Measurements from ENCODE around the gene CDH12.
"Not testable (repeated sequence)": the region's sequence is repeated elsewhere in the genome, so short reads cannot be mapped to it uniquely, and the experiment has no call there.

The CDH12 gene

DNA sequence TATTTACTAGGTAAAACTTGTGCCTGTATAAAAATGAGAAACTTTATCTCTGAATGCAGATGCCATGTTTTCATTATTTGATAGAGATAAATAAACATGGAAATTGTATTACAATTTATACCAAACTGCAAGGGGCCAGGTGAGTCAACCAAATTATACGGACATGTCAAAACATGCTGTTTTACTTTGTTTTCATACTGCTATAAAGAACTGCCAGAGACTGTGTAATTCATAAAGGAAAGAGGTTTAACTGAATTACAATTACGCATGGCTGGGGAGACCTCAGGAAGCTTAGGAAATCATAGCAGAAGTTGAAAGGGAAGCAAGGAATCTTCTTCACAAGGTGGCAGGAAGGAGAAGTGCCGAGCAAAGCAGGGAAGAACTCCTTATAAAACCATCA lies 840.3 kb downstream of the CDH12 start:
- not testable (repeated sequence) for DNase-seq (ENCODE audit: low read depth)

DNA sequence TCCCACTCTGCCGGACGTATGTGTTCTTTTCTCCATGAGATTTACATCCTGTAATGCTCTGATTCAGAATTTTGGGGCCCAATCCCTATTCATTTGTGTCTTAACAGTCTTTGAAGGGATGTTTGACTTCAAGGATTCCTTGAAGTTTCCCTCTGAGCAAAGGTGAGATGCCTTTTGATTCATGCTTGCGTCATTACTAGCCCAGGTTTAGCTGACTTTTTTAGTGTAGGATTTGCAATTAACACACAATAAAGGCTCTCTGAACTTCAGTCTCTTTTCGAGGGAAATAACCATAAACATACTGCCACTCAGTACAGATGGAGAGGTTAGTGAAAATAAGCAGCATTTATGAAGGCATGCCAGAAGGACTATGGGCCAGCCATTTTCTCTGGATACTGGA lies 842.3 kb downstream of the CDH12 start:
- not testable (repeated sequence) for DNase-seq (ENCODE audit: low read depth)

- not testable (repeated sequence) for DNase-seq (ENCODE audit: low read depth)
These were observed 852.0 kb downstream of the CDH12 start for GRCh38 chr5:22001097-22001496.

GRCh38 chr5:21985799-21986198 lies 867.3 kb downstream of the CDH12 start:
- not testable (repeated sequence) for DNase-seq (ENCODE audit: low read depth)

GRCh38 chr5:21951571-21951970 lies 901.6 kb downstream of the CDH12 start:
- DNase-seq (ENCODE audit: low read depth) = not testable (repeated sequence)

DNA sequence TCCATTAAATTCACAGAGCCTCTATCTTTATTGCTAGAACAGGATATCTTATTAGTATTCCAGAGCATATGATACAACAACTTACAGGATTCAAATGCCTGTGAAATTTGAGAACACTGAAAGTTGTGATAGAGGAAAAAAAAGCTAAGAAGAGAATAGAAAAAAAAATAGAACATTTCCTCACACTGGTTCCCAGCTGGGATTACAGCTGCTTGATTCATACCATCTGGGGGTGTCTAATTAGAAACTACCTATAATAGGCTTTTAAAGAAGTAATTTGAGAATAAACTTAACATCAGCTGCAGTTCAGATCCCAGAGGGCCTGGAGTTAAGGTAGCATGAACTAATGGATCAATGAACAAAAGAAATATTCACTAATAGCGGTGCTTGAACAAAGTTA lies 922.0 kb downstream of the CDH12 start:
- DNase-seq (ENCODE audit: low read depth) = no peak

- no peak for DNase-seq (ENCODE audit: low read depth)
These were observed 933.6 kb downstream of the CDH12 start for GRCh38 chr5:21919414-21920022.

GRCh38 chr5:21918451-21918850 lies 934.7 kb downstream of the CDH12 start:
- no peak for DNase-seq (ENCODE audit: low read depth)

- no peak for DNase-seq (ENCODE audit: low read depth)
These were observed 942.4 kb downstream of the CDH12 start for GRCh38 chr5:21910731-21911130.

DNA sequence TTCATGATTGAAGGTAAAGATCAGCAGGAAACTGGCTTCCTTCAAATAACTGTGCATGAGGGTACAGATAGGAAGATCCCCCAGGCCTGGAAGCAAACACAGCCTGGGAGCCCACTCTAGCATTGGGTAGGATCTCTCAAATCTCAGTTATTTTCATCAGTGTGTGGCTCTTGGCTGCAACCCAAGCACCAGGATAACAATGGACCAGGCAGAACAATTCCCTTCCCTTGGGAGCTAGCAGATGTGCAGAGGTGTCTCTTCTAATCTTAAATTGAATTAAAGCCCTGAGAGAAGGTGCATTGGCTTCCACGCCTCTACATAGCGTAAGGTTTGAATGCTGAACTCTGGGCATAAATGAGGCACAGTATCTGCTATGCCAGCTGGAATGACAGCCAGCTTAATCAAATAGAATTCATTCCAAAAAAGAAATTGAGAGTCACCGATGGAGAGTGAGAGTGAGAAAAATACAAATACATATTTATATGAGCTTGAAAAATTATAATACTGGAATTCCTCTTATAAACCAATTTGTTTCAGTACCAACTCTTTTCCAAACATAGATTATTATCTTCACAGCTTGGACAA lies 957.3 kb downstream of the CDH12 start:
- DNase-seq (ENCODE audit: low read depth) = no peak

DNA sequence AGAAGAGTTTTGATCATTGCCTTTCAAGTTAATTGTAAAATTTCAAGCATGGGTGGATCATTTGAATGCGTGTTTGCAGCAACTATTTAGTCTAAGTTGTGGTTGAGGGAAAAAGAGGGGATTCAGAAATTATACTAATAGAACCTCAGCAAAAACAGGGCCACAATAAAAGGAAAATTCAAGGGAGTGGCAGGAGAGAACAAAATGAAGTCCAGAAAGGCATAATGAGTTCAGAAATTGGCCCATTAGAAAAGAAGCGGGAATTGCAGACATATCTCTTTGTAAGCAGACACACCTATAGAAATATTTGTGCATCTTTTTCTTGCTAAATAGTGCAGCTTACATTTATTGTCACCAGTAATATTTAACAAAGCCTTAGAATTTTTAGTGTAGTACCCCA lies 960.0 kb downstream of the CDH12 start:
- no peak for DNase-seq (ENCODE audit: low read depth)

GRCh38 chr5:21889581-21889980 lies 963.6 kb downstream of the CDH12 start:
- no peak for DNase-seq (ENCODE audit: low read depth)

GRCh38 chr5:21882074-21882745 lies 970.9 kb downstream of the CDH12 start:
- no peak for DNase-seq (ENCODE audit: low read depth)

- no peak for DNase-seq (ENCODE audit: low read depth)
These were observed 973.0 kb downstream of the CDH12 start for GRCh38 chr5:21880164-21880563.

DNA sequence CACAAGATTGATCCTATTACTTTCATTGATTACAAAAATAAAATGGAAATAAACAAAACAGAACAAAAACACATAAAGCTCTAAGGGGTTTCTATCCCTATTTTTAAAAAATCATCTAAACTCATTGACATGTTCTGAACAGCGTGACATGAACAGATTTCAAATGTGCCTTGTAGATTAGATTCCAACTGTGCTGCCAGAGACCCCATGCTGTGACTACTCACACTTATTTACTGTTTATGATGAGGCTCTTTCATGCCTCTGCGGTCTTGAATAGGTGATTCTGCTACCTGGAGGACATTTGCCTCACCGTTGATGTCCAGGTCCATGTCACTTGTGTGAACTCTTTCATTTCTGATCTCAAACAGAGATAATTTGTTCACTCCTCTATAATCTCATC lies 990.2 kb downstream of the CDH12 start:
- no peak for DNase-seq (ENCODE audit: low read depth)

- DNase-seq (ENCODE audit: low read depth) = no peak
These were observed 994.7 kb downstream of the CDH12 start for GRCh38 chr5:21858441-21858840.

DNA sequence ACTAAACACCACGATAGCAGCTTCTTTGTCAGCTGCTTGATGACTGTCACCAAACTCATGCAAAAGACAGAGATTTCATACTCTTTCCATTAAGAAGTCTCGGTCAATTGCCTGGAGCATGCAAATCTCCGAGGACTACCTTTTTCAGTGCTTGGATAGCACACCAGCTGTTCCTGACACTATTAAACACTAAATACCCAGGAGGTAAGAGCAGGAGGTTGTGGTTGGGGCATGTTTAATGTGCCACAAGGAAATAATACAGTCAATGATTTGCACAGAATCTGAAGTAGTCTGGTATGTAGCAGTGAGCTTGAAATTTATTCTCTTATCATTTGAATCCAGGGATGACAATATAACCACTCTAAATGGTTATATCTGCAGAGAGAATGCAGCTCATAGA lies 996.2 kb downstream of the CDH12 start:
- no peak for DNase-seq (ENCODE audit: low read depth)

DNA sequence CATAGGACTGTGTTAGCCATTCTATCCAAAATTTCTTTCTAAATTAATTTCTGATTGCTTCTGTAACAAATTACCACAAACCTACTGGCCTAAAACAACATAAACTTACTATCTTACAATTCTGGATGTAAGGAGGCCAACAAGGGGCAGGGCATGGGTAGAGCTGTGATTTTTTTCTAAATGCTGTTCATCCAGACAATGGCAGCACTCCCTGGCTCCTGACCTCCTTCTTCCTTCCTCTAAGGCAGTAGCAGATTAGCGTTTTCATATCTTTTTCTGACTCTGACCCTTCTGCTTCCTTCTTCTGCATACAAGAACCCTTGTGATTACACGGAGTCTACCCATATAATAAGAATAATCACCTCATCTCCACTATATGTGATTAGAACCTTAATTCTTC lies 1005.8 kb downstream of the CDH12 start:
- DNase-seq (ENCODE audit: low read depth) = no peak

DNA sequence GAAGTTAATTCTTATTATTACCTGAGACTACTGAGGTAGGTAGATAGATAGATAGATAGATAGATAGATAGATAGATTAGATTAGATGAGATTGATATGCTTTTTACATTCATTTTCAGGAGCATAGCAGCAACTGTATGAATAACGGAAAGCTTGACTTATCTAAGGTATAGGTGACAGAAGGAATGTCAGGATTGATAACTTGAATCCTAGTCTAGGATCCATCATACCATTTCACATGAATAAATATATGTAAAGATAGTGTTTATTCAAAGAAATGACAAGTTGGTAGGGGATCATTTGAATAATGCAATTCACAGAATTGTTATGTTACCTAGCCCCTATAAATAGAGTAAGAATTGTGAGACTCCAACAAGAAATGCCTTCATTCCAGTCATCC lies 1008.2 kb downstream of the CDH12 start:
- no peak for DNase-seq (ENCODE audit: low read depth)

GRCh38 chr5:21834863-21835262 lies 1018.3 kb downstream of the CDH12 start:
- no peak for DNase-seq (ENCODE audit: low read depth)

DNA sequence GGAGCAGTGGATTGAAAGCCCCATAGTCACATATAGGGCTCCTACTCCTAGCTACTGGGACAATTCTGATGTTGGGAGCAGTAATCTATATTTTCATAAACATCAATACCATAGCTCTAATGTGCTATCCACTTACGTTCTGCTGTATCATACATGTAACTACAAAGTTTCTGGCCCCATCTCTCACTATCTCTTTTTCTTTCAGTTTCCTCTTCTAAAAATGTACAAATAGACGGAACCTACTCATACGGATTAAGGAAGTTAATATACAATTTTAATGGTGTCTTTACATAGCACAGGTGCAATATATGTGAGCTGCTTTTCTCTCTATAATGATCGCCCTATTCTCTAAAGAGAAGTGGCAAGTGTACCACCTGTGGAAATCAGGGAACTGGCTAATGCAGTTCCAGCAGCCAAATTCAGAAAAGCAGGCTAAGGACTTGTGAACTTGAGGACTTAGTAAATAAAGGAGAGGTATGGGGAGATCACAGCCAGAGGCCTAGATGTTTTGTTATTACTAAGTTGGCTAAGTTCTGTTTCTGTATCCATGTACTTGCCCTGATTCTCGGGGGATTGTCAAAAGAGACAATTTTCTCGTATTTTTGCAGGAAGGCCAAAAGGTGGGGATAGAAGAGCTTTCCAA lies 1021.9 kb downstream of the CDH12 start:
- no peak for DNase-seq (ENCODE audit: low read depth)

DNA sequence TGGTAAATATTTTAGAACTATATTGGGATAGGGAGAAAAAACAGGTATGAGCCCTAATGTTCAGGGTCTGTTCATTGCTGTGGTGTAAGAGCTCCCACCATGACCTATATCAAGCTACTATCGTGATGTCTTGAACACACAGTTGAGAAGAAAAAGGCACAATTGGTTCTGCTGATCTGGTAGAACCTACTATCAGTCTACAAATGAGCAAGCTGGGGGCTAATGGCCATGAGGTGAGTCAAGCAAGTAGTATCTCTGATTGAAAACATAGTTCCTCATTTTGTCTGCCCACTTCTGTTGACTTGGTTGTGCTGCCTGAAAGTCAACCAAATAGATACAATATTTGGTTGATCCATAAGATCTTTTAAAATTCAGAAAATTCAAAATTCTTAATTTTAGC lies 1026.3 kb downstream of the CDH12 start:
- DNase-seq (ENCODE audit: low read depth) = no peak

DNA sequence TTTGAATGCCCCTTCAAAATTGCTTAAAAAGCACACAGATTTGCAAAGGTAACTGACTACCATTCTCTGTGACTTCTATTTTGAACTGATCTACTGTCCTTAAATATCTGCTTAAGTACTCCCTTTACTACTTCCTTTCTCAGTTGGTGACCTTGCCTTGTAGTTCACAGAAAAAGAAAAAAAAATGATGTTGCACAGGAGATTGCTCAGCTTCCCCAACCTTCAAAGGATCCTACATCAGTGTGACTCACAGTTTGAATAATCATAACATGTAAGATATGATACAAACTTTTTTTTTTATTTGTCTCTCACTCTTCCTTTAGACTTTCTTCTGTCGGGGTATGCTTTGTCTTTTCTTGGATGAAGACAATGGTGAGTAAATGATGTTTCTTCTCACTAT lies 1029.6 kb downstream of the CDH12 start:
- DNase-seq (ENCODE audit: low read depth) = no peak

Data from activated T-cell treated with anti-CD3 and anti-CD28 coated beads for 24 hours (primary cell).